Vagina (tissue), 2 donors: ENCODE results near the gene GALNT9.

Experiments
- POLR2A ChIP-seq, 2 donors: fragments of 450-650 bp; IDR thresholded peaks; one replicate each; pipeline ENCODE4 v1.6.1; 2017; ENCODE audit warnings: antibody characterized with exemption in 2 of 2, mild to moderate bottlenecking in 2 of 2, moderate library complexity in 2 of 2
- POLR2AphosphoS5 ChIP-seq, 2 donors: sonication (generic); formaldehyde crosslinking; IDR thresholded peaks; one replicate each; pipeline ENCODE4 v1.9.0; 2017; ENCODE audit warnings: antibody characterized with exemption in 2 of 2, mild to moderate bottlenecking in 2 of 2, low read depth in 1 of 2; ENCODE audit not compliant: insufficient read depth in 1 of 2
- TF ChIP-seq, protein P1 (sequence below), 3 experiments: fragments of 450-650 bp in 2 of 3; fragments of 200-600 bp in 1 of 3; sonication (generic) in 1 of 3; IDR thresholded peaks; one replicate each; pipeline ENCODE4 v1.5.1; 2017 to 2019; ENCODE audit warnings: antibody characterized with exemption in 3 of 3, mild to moderate bottlenecking in 2 of 3, moderate library complexity in 2 of 3

- TF ChIP-seq, protein P1, sequence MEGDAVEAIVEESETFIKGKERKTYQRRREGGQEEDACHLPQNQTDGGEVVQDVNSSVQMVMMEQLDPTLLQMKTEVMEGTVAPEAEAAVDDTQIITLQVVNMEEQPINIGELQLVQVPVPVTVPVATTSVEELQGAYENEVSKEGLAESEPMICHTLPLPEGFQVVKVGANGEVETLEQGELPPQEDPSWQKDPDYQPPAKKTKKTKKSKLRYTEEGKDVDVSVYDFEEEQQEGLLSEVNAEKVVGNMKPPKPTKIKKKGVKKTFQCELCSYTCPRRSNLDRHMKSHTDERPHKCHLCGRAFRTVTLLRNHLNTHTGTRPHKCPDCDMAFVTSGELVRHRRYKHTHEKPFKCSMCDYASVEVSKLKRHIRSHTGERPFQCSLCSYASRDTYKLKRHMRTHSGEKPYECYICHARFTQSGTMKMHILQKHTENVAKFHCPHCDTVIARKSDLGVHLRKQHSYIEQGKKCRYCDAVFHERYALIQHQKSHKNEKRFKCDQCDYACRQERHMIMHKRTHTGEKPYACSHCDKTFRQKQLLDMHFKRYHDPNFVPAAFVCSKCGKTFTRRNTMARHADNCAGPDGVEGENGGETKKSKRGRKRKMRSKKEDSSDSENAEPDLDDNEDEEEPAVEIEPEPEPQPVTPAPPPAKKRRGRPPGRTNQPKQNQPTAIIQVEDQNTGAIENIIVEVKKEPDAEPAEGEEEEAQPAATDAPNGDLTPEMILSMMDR (IDR thresholded peaks at IDR 0.05) = no peak
- TF ChIP-seq POLR2A (IDR thresholded peaks at IDR 0.05) (no peak), POLR2AphosphoS5 (IDR thresholded peaks at IDR 0.05; ENCODE audit: insufficient read depth in 1 of 2, low read depth in 1 of 2) (no peak)
Observed at GRCh38 chr12:132163911-132164288, 165.5 kb downstream of the GALNT9 start.
